ENCODE results near the gene MNT. TPM values are rescaled to one million over a fixed set of nuclear protein-coding genes. Genes with fewer than 3 reads are reported as not detected.
A peak's percentile ranks its signal among the peaks of the same experiment; 100 is the strongest.

Gene MNT
- total RNA-seq, 1 experiment from 2014 or later = 49.6 TPM

GRCh38 chr17:2396192-2396567, 4.7 kb downstream of the MNT start:
- DNase-seq (ENCODE audit: low spot score) = no peak

- DNase-seq (ENCODE audit: low spot score) = peak; percentile 68
These were observed 5.3 kb downstream of the MNT start for GRCh38 chr17:2395258-2396181.

- DNase-seq (ENCODE audit: low spot score) = no peak
These were observed 6.1 kb downstream of the MNT start for GRCh38 chr17:2394775-2395201.

GRCh38 chr17:2393954-2394749, 6.7 kb downstream of the MNT start:
- DNase-seq (ENCODE audit: low spot score) = no peak

- peak; percentile 71 for DNase-seq (ENCODE audit: low spot score)
These were observed 7.5 kb downstream of the MNT start for GRCh38 chr17:2393174-2393953.

GRCh38 chr17:2392252-2393173, 8.3 kb downstream of the MNT start:
- peak; percentile 84 for DNase-seq (ENCODE audit: low spot score)

GRCh38 chr17:2391597-2392251, 9.1 kb downstream of the MNT start:
- DNase-seq (ENCODE audit: low spot score) = no peak

- no peak for DNase-seq (ENCODE audit: low spot score)
These were observed 10.5 kb downstream of the MNT start for GRCh38 chr17:2390199-2390836.

- no peak for DNase-seq (ENCODE audit: low spot score)
These were observed 12.2 kb downstream of the MNT start for GRCh38 chr17:2388683-2389055.

GRCh38 chr17:2388020-2388682, 12.7 kb downstream of the MNT start:
- DNase-seq (ENCODE audit: low spot score) = no peak

GRCh38 chr17:2387086-2388019, 13.5 kb downstream of the MNT start:
- no peak for DNase-seq (ENCODE audit: low spot score)

- peak; percentile 83 for DNase-seq (ENCODE audit: low spot score)
These were observed 14.3 kb downstream of the MNT start for GRCh38 chr17:2386400-2387085.

GRCh38 chr17:2385240-2386210, 15.3 kb downstream of the MNT start:
- DNase-seq (ENCODE audit: low spot score) = no peak

GRCh38 chr17:2384439-2385127, 16.3 kb downstream of the MNT start:
- DNase-seq (ENCODE audit: low spot score) = no peak

- DNase-seq (ENCODE audit: low spot score) = no peak
These were observed 17.2 kb downstream of the MNT start for GRCh38 chr17:2383628-2384167.
